Measurements from ENCODE around the gene VDAC1. TPM values are rescaled to one million over a fixed set of nuclear protein-coding genes. Genes with fewer than 3 reads are reported as not detected.
A peak's percentile ranks its signal among the peaks of the same experiment; 100 is the strongest.

Gene VDAC1
- total RNA-seq, 1 donor from 2014 or later: 186 TPM

DNA sequence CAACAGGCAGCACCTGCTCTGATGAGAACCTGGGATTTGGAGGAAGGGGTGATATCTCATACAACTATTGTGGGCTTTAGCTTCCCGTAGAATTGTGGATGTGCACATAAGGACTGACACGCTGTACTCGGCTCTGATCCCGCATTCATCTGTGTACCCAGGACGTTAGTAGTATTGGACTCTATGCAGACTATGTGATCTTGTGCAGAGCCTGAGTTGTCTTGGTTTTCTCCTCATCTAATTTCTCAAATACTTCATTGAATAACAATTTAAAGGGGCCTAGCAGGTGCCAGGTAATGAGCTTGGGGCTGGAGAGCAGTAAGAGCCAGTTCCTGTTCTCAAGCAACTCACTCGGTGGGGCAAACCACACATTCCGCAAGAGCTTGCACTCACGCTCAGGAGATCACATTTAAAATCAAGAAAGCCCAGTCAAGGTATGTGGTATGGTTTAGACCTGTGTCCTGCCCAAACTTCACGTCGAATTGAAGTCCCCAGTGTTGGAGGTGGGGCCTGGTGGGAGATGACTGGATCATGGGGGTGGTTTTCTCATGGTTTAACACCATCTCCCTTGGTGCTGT is 51.1 kb downstream of the VDAC1 start:
- H3K27me3 Mint-ChIP-seq: no peaks in the 10 kb centered on the region
- H3K9me3 Mint-ChIP-seq: no peaks in the 10 kb centered on the region
- H3K4me3 Mint-ChIP-seq: no peak overlapping the region
- TF ChIP-seq, protein P1, sequence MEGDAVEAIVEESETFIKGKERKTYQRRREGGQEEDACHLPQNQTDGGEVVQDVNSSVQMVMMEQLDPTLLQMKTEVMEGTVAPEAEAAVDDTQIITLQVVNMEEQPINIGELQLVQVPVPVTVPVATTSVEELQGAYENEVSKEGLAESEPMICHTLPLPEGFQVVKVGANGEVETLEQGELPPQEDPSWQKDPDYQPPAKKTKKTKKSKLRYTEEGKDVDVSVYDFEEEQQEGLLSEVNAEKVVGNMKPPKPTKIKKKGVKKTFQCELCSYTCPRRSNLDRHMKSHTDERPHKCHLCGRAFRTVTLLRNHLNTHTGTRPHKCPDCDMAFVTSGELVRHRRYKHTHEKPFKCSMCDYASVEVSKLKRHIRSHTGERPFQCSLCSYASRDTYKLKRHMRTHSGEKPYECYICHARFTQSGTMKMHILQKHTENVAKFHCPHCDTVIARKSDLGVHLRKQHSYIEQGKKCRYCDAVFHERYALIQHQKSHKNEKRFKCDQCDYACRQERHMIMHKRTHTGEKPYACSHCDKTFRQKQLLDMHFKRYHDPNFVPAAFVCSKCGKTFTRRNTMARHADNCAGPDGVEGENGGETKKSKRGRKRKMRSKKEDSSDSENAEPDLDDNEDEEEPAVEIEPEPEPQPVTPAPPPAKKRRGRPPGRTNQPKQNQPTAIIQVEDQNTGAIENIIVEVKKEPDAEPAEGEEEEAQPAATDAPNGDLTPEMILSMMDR (conservative IDR thresholded peaks at IDR 0.05): no peak
- peaks cover 11% of the 10 kb centered on the region for H3K4me1 Mint-ChIP-seq (ENCODE audit: unreplicated experiment)
- peaks cover 9% of the 10 kb centered on the region for H3K36me3 Mint-ChIP-seq
- no peak for DNase-seq (ENCODE audit: extremely low spot score, unreplicated experiment)
- no peak overlapping the region for H3K27ac Mint-ChIP-seq

DNA sequence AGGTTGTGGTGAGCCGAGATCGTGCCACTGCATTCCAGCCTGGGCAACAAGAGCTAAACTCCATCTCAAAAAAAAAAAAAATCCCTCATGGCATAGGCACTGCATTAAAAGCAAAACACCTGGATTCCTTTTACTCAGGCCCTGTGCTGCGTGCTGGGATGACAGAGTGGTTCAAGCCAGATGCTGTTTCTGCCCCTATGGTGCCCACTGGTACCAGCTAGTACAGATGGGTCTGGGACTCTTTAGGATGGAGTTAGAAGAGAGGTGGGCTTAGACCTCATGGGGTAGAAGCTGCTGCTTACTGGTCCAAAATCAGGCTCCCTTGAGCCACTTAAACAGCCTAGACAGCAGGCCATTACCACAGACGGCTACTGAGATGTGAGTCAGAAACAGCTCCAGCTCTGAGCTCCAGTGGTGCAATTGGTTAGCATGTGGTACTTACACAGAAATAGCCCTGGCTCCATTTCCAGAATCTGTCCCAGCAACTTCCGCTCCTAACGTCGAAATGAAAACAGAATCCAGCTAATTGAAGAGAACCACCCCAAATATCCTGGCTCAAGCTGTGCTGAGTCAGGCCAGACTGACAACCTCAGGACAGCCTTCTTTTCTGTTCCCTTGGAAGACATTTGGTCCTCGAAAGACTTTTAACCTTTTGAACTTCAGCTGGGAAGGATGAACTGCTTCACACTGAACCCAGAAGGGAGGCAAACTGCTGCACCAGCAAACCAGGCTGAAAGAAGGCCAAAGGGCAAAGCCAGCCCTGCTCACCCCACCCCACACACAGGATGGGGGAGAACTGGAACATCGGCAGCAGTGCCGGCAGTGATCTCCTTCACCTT is 51.8 kb downstream of the VDAC1 start:
- TF ChIP-seq, protein P1 (conservative IDR thresholded peaks at IDR 0.05): no peak
- no peak overlapping the region for H3K4me3 Mint-ChIP-seq
- H3K27me3 Mint-ChIP-seq: no peaks in the 10 kb centered on the region
- no peaks in the 10 kb centered on the region for H3K9me3 Mint-ChIP-seq
- DNase-seq (ENCODE audit: extremely low spot score, unreplicated experiment): no peak
- peaks cover 11% of the 10 kb centered on the region for H3K4me1 Mint-ChIP-seq (ENCODE audit: unreplicated experiment)
- H3K36me3 Mint-ChIP-seq: peaks cover 9% of the 10 kb centered on the region
- H3K27ac Mint-ChIP-seq: no peak overlapping the region

DNA sequence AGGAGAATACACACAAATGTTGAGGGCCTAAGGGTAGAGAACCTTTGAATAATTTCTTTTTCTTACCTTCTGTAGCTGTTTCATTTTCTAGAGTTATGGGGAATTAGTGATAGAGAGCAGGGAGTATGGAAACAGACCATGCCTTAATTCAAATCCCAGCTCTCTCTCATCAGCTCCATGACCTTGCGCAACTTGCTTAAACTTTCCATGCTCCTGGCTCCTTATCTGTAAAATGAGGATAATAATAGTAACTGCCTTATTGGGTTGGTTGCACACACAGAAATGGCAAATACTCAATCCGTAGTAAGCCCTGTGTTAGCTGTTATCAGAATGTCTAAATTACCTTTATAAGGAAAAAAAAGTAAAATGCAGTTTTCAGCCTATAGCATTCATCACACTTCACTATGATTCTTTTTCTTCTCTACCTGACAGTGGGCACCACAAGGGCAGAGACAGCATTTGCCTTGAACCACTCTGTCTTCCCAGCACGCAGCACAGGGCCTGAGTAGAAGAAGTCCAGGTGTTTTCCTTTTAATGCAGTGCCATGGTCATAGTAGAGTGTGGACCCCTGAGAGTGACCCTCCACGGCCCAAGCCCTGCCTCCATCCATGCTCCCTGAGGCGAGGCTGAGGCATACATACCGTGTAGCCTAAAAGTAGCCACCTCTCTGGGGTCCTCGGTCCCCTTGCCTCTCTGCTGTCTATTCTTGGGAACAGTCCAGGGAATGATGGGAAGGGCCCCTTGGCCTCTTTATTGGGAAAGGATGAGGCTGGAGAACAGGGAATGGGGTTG is 53.8 kb downstream of the VDAC1 start:
- Mint-ChIP-seq H3K27ac (no peak overlapping the region), H3K4me3 (no peak overlapping the region), H3K9me3 (no peaks in the 10 kb centered on the region), H3K4me1 (ENCODE audit: unreplicated experiment) (peaks cover 4% of the 10 kb centered on the region), H3K27me3 (peaks cover 4% of the 10 kb centered on the region), H3K36me3 (peaks cover 6% of the 10 kb centered on the region)
- peak; percentile 39 for DNase-seq (ENCODE audit: extremely low spot score, unreplicated experiment)
- TF ChIP-seq, protein P1 (conservative IDR thresholded peaks at IDR 0.05): no peak

- Mint-ChIP-seq H3K36me3 (no peaks in the 10 kb centered on the region), H3K27ac (no peak overlapping the region), H3K4me1 (ENCODE audit: unreplicated experiment) (peaks cover 8% of the 10 kb centered on the region), H3K4me3 (no peak overlapping the region), H3K9me3 (no peaks in the 10 kb centered on the region), H3K27me3 (peaks cover 6% of the 10 kb centered on the region)
- TF ChIP-seq, protein P1 (conservative IDR thresholded peaks at IDR 0.05): no peak
- DNase-seq (ENCODE audit: extremely low spot score, unreplicated experiment): no peak
Observed at GRCh38 chr5:133948721-133949120, 56.1 kb downstream of the VDAC1 start.

DNA sequence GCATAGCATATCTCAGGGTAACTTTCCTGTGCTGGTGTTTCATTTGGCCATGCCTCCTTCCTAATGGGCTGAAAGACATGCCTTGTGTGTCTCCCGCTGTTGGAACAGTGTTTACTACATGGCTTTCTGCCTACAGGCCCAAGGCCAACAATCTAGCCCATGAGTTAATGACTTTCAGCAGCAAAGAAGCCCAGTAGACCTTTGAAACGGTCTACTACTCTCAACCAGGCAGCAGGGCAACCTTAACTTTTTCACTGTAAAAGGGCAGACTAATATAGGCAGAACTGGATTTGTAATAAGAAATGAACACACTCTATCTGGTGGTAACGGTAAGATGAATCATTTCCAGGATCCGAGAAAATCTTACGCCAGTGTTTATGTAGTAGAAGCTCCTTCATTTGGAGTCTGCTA is 57.3 kb downstream of the VDAC1 start:
- H3K4me3 Mint-ChIP-seq: no peak overlapping the region
- no peak for DNase-seq (ENCODE audit: extremely low spot score, unreplicated experiment)
- H3K27me3 Mint-ChIP-seq: peaks cover 6% of the 10 kb centered on the region
- H3K27ac Mint-ChIP-seq: no peak overlapping the region
- no peaks in the 10 kb centered on the region for H3K9me3 Mint-ChIP-seq
- no peaks in the 10 kb centered on the region for H3K36me3 Mint-ChIP-seq
- TF ChIP-seq, protein P1 (conservative IDR thresholded peaks at IDR 0.05): no peak
- H3K4me1 Mint-ChIP-seq (ENCODE audit: unreplicated experiment): peaks cover 6% of the 10 kb centered on the region
